ENCODE results near the gene AHCYL2. TPM values are rescaled to one million over a fixed set of nuclear protein-coding genes. Genes with fewer than 3 reads are reported as not detected.

The AHCYL2 gene
- total RNA-seq, 1 experiment from 2014 or later, result 17.0 TPM

GRCh38 chr7:129359176-129359575 is 134.3 kb downstream of the AHCYL2 start:
- Histone ChIP-seq H3K79me2 (ENCODE audit: insufficient read depth, low read length) (no peaks in the 10 kb centered on the region), H3K36me3 (ENCODE audit: control insufficient read depth in 1 of 2, insufficient read depth in 2 of 2, low read length in 2 of 2) (no peaks in the 10 kb centered on the region), H3K9me3 (ENCODE audit: control insufficient read depth in 1 of 2, insufficient read depth in 1 of 2, low read depth in 1 of 2, low read length in 2 of 2) (no peaks in the 10 kb centered on the region), H3K27me3 (ENCODE audit: insufficient read depth, low read length) (no peaks in the 10 kb centered on the region), H3K9me2 (ENCODE audit: insufficient read depth) (no peaks in the 10 kb centered on the region), H3K27ac (ENCODE audit: low read depth, low read length) (no peak overlapping the region), H3K9ac (ENCODE audit: low read length) (no peak overlapping the region), H2AFZ (ENCODE audit: low read depth, low read length, poor library complexity, severe bottlenecking) (no peak overlapping the region), H4K20me1 (ENCODE audit: insufficient read depth) (no peaks in the 10 kb centered on the region), H3K4me3 (replicated peaks in 1 of 2; ENCODE audit: low read depth in 1 of 2, low read length in 2 of 2) (no peak overlapping the region), H3K4me2 (ENCODE audit: low read length) (no peak overlapping the region), H3K4me1 (ENCODE audit: control insufficient read depth in 1 of 2, insufficient read depth in 2 of 2, low read length in 2 of 2) (no peaks in the 10 kb centered on the region)
- no TSS peak for BruUV-seq (replicated peaks)
- ATAC-seq (no peak), DNase-seq (ENCODE audit: low read depth, low spot score) (no peak)
- POLR2A ChIA-PET, result no interaction called here
- RAD21 ChIA-PET (ENCODE audit: low non-redundant PET in 1 of 2, low total read pairs in 2 of 2, uncharacterized antibody in 2 of 2, unreplicated experiment in 2 of 2), result no interaction called here
- intact Hi-C loops (cut with micrococcal nuclease), result no loop called here
- TF ChIP-seq CEBPB (IDR thresholded peaks at IDR 0.05; ENCODE audit: low read depth) (no peak), EGR1 (IDR thresholded peaks at IDR 0.05; ENCODE audit: low read depth) (no peak), POLR2AphosphoS5 (IDR thresholded peaks at IDR 0.05; ENCODE audit: low read depth, low read length) (no peak), MAX (IDR thresholded peaks at IDR 0.05) (no peak), CTCF (IDR thresholded peaks at IDR 0.05 in 2 of 3, conservative IDR thresholded peaks at IDR 0.05 in 1 of 3; ENCODE audit: borderline replicate concordance in 1 of 3, insufficient read depth in 1 of 3, low read depth in 2 of 3, low read length in 2 of 3) (no peak), ELF1 (IDR thresholded peaks at IDR 0.05; ENCODE audit: borderline replicate concordance, low read depth) (no peak), RAD21 (IDR thresholded peaks at IDR 0.05; ENCODE audit: low read depth) (no peak), SP1 (IDR thresholded peaks at IDR 0.05; ENCODE audit: low read depth) (no peak), ZFX (IDR thresholded peaks at IDR 0.05) (no peak), SIN3A (IDR thresholded peaks at IDR 0.05; ENCODE audit: low read depth) (no peak), POLR2A (IDR thresholded peaks at IDR 0.05; ENCODE audit: borderline replicate concordance, extremely low read depth, insufficient read depth, insufficient read length) (no peak), YY1 (IDR thresholded peaks at IDR 0.05; ENCODE audit: extremely low read depth, insufficient replicate concordance, low read depth, low read length) (no peak), EZH2phosphoT487 (IDR thresholded peaks at IDR 0.05; ENCODE audit: borderline replicate concordance) (no peak), ZBTB33 (IDR thresholded peaks at IDR 0.05; ENCODE audit: extremely low read depth, insufficient replicate concordance, low read length) (no peak), FOSL1 (IDR thresholded peaks at IDR 0.05; ENCODE audit: low read depth) (no peak), TCF7L2 (IDR thresholded peaks at IDR 0.05; ENCODE audit: borderline replicate concordance, extremely low read depth, insufficient read depth, insufficient read length) (no peak), EZH2 (IDR thresholded peaks at IDR 0.05) (no peak), SRF (IDR thresholded peaks at IDR 0.05; ENCODE audit: low read depth) (no peak)
- CTCF ChIA-PET, result interaction anchor here (0.8 to 1.9 kb wide), 4 partner anchors 9 to 61 kb away, joined by 3 to 12 read pairs (median 4); no protein-coding TSS in a partner anchor

Measured in HCT116 (cell line).